ENCODE measurements around the gene DEXI. TPM values are rescaled to one million over a fixed set of nuclear protein-coding genes. Genes with fewer than 3 reads are reported as not detected.

DEXI gene
- total and polyA plus RNA-seq, 8 donors = 12.0 to 22.6 (median 16.8) TPM

GRCh38 chr16:10961231-10961630, 19.0 kb upstream of the DEXI start:
- no peaks in the 10 kb centered on the region for H3K36me3 ChIP-seq
- FAIRE-seq = no peak
- intact Hi-C loops (cut with DNase I) = no loop called here
- no peaks in the 10 kb centered on the region for H3K27me3 ChIP-seq
- WGBS, 2 donors = 76 to 81% methylated on average over 7 of the region's 7 CpGs
- no peak overlapping the region for H3K27ac ChIP-seq
- H3K9me3 ChIP-seq = no peaks in the 10 kb centered on the region
- no peak overlapping the region for H3K4me3 ChIP-seq
- ATAC-seq = no peak
- no peak for DNase-seq
- H3K4me1 ChIP-seq = no peaks in the 10 kb centered on the region
- no peak for TF ChIP-seq CTCF (IDR thresholded peaks at IDR 0.05)

GRCh38 chr16:10959161-10959560, 16.9 kb upstream of the DEXI start:
- 89 to 94% methylated on average over 5 of the region's 5 CpGs for WGBS, 2 donors

GRCh38 chr16:10957771-10958482, 15.7 kb upstream of the DEXI start:
- 79 to 82% methylated on average over 6 of the region's 6 CpGs for WGBS, 2 donors
- no peaks in the 10 kb centered on the region for H3K36me3 ChIP-seq
- H3K4me3 ChIP-seq = no peak overlapping the region
- intact Hi-C loops (cut with DNase I) = no loop called here
- no peaks in the 10 kb centered on the region for H3K9me3 ChIP-seq
- ATAC-seq (no peak), DNase-seq (no peak), FAIRE-seq (no peak)
- H3K27me3 ChIP-seq = no peaks in the 10 kb centered on the region
- H3K27ac ChIP-seq = no peak overlapping the region
- no peak for TF ChIP-seq CTCF (IDR thresholded peaks at IDR 0.05)
- no peaks in the 10 kb centered on the region for H3K4me1 ChIP-seq

More at GRCh38 chr16:10959161-10959560, 16.9 kb upstream of the DEXI start:
- DNase-seq (no peak), ATAC-seq (no peak), FAIRE-seq (no peak)
- no peaks in the 10 kb centered on the region for H3K27me3 ChIP-seq
- H3K27ac ChIP-seq = no peak overlapping the region
- TF ChIP-seq CTCF (IDR thresholded peaks at IDR 0.05) = no peak
- H3K9me3 ChIP-seq = no peaks in the 10 kb centered on the region
- H3K4me1 ChIP-seq = no peaks in the 10 kb centered on the region
- H3K4me3 ChIP-seq = no peak overlapping the region
- intact Hi-C loops (cut with DNase I) = no loop called here
- no peaks in the 10 kb centered on the region for H3K36me3 ChIP-seq

- 70 to 77% methylated on average over 7 of the region's 7 CpGs for WGBS, 2 donors
- no peak for TF ChIP-seq CTCF (IDR thresholded peaks at IDR 0.05)
- FAIRE-seq (no peak), ATAC-seq (no peak), DNase-seq (no peak)
- Histone ChIP-seq H3K4me3 (no peak overlapping the region), H3K36me3 (no peaks in the 10 kb centered on the region), H3K9me3 (no peaks in the 10 kb centered on the region), H3K4me1 (no peaks in the 10 kb centered on the region), H3K27me3 (no peaks in the 10 kb centered on the region), H3K27ac (no peak overlapping the region)
- intact Hi-C loops (cut with DNase I) = no loop called here
Observed at GRCh38 chr16:10954903-10955302, 12.6 kb upstream of the DEXI start.

- Histone ChIP-seq H3K36me3 (no peaks in the 10 kb centered on the region), H3K9me3 (no peaks in the 10 kb centered on the region), H3K4me1 (peaks cover 0 to 3% (median 0%) of the 10 kb centered on the region in 3 donors), H3K27me3 (no peaks in the 10 kb centered on the region), H3K27ac (no peak overlapping the region), H3K4me3 (no peak overlapping the region)
- DNase-seq (no peak), FAIRE-seq (no peak), ATAC-seq (no peak)
- WGBS, 2 donors = 59 to 69% methylated on average over 4 of the region's 4 CpGs
- intact Hi-C loops (cut with DNase I) = no loop called here
- TF ChIP-seq CTCF (IDR thresholded peaks at IDR 0.05) = no peak
Observed at GRCh38 chr16:10951026-10951425, 8.8 kb upstream of the DEXI start.
